ENCODE data around the gene KIF1B.

DNA sequence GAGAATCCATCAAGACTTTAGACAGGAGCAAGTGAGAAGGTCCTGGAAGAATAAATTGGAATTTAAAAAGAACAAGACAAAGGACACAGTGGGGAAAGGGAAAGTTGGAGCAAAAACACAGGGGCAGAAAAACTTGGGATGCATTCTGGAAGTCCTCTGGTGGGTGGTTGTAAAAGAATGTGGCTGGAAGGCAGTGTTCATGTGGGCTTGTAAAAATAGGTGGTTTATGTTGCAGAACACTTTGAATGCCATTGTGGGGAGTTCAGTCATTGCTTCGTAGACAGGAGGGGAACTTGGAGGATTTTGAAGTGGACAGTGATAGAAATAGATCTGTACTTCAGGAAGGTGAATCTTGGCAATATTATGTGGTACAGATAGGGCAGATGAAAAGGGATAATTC lies 15.2 kb downstream of the KIF1B start:
- no peak for TF ChIP-seq POLR2A (IDR thresholded peaks at IDR 0.05)
- TF ChIP-seq, protein P1, sequence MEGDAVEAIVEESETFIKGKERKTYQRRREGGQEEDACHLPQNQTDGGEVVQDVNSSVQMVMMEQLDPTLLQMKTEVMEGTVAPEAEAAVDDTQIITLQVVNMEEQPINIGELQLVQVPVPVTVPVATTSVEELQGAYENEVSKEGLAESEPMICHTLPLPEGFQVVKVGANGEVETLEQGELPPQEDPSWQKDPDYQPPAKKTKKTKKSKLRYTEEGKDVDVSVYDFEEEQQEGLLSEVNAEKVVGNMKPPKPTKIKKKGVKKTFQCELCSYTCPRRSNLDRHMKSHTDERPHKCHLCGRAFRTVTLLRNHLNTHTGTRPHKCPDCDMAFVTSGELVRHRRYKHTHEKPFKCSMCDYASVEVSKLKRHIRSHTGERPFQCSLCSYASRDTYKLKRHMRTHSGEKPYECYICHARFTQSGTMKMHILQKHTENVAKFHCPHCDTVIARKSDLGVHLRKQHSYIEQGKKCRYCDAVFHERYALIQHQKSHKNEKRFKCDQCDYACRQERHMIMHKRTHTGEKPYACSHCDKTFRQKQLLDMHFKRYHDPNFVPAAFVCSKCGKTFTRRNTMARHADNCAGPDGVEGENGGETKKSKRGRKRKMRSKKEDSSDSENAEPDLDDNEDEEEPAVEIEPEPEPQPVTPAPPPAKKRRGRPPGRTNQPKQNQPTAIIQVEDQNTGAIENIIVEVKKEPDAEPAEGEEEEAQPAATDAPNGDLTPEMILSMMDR (IDR thresholded peaks at IDR 0.05), result no peak

Data from right lobe of liver (tissue), 4 donors.